ENCODE measurements around the gene GIN1.

GRCh38 chr5:103075442-103075841 lies 44.5 kb downstream of the GIN1 start:
- TF ChIP-seq ZNF274 (IDR thresholded peaks at IDR 0.05; ENCODE audit: low read depth, low read length): no peak
- no peak for TF ChIP-seq YY1 (IDR thresholded peaks at IDR 0.05; ENCODE audit: insufficient read depth, insufficient read length)
